Urinary bladder (tissue), 4 donors: ENCODE measurements around the gene NTNG1. TPM values are rescaled to one million over a fixed set of nuclear protein-coding genes. Genes with fewer than 3 reads are reported as not detected.

ENCODE experiments used
- DNase-seq: peaks from one replicate; pipeline ENCODE4 v3.0.0-alpha.2; 2015; ENCODE audit errors: extremely low spot score
- H3K27ac ChIP-seq: one replicate; pipeline ENCODE4 v1.5.1; 2013; ENCODE audit warnings: low read depth, mild to moderate bottlenecking, moderate library complexity
- H3K36me3 ChIP-seq: one replicate; pipeline ENCODE4 v1.6.1; 2013; ENCODE audit warnings: mild to moderate bottlenecking, moderate library complexity; ENCODE audit not compliant: insufficient read depth
- H3K4me1 ChIP-seq: one replicate; pipeline ENCODE4 v1.6.1; 2013; ENCODE audit warnings: mild to moderate bottlenecking, moderate library complexity; ENCODE audit not compliant: insufficient read depth
- H3K4me3 ChIP-seq: one replicate; pipeline ENCODE4 v1.5.1; 2013; ENCODE audit warnings: low read depth, low read length
- WGBS: extraction: QIAGEN DNeasy Blood & Tissue Kit; methylation state at CpG from one replicate; pipeline ENCODE4 v1.1.7; 2013; 5-methylcytosine and 5-hydroxymethylcytosine counted together
- polyA plus RNA-seq: library from polyadenylated mRNA; stranded (reverse); fragments of 200-250 nt; gene quantifications from one replicate; pipeline ENCODE4 v1.2.3, GENCODE V29; 2013
- total RNA-seq: library from RNA; depleted of rRNA; stranded (reverse); fragments of >200 nt; gene quantifications from one replicate; pipeline ENCODE4 v1.2.3, GENCODE V29; 2014
- donor health status: healthy with polysubstance abuse.
- donor health status: healthy.

The NTNG1 gene
- total and polyA plus RNA-seq, 2 donors, result 12.1 to 24.4 TPM

- DNase-seq, result no peak
- Histone ChIP-seq H3K36me3 (no peaks in the 10 kb centered on the region), H3K4me1 (no peaks in the 10 kb centered on the region), H3K27ac (no peak overlapping the region), H3K4me3 (no peak overlapping the region)
- 92% methylated on average over 1 of the region's 1 CpG for WGBS
These were observed 169.1 kb downstream of the NTNG1 start for GRCh38 chr1:107309962-107310361.

GRCh38 chr1:107315652-107316051 lies 174.8 kb downstream of the NTNG1 start:
- 36% methylated on average over 1 of the region's 1 CpG for WGBS
- no peak overlapping the region for H3K27ac ChIP-seq
- no peaks in the 10 kb centered on the region for H3K4me1 ChIP-seq
- no peaks in the 10 kb centered on the region for H3K36me3 ChIP-seq
- no peak for DNase-seq
- H3K4me3 ChIP-seq, result no peak overlapping the region

- H3K36me3 ChIP-seq, result no peaks in the 10 kb centered on the region
- H3K4me1 ChIP-seq, result no peaks in the 10 kb centered on the region
- H3K4me3 ChIP-seq, result no peak overlapping the region
- DNase-seq, result no peak
- WGBS, result 96% methylated on average over 2 of the region's 2 CpGs
- H3K27ac ChIP-seq, result no peak overlapping the region
These were observed 178.1 kb downstream of the NTNG1 start for GRCh38 chr1:107318932-107319331.

- no peak overlapping the region for H3K27ac ChIP-seq
- no peak for DNase-seq
- H3K4me1 ChIP-seq, result no peaks in the 10 kb centered on the region
- H3K36me3 ChIP-seq, result no peaks in the 10 kb centered on the region
- WGBS, result 81% methylated on average over 3 of the region's 3 CpGs
- H3K4me3 ChIP-seq, result no peak overlapping the region
These were observed 182.9 kb downstream of the NTNG1 start for GRCh38 chr1:107323784-107324183.

- DNase-seq, result no peak
- no peak overlapping the region for H3K4me3 ChIP-seq
- H3K36me3 ChIP-seq, result no peaks in the 10 kb centered on the region
- 61% methylated on average over 2 of the region's 2 CpGs for WGBS
- no peaks in the 10 kb centered on the region for H3K4me1 ChIP-seq
- H3K27ac ChIP-seq, result no peak overlapping the region
These were observed 186.1 kb downstream of the NTNG1 start for GRCh38 chr1:107326824-107327445.

- 90% methylated on average over 1 of the region's 1 CpG for WGBS
- Histone ChIP-seq H3K36me3 (no peaks in the 10 kb centered on the region), H3K4me1 (no peaks in the 10 kb centered on the region), H3K27ac (no peak overlapping the region), H3K4me3 (no peak overlapping the region)
- no peak for DNase-seq
These were observed 186.6 kb downstream of the NTNG1 start for GRCh38 chr1:107327446-107327845.

- 95% methylated on average over 5 of the region's 5 CpGs for WGBS
- no peak for DNase-seq
- Histone ChIP-seq H3K27ac (no peak overlapping the region), H3K4me3 (no peak overlapping the region), H3K36me3 (no peaks in the 10 kb centered on the region), H3K4me1 (no peaks in the 10 kb centered on the region)
These were observed 187.2 kb downstream of the NTNG1 start for GRCh38 chr1:107328087-107328486.

GRCh38 chr1:107339775-107340174 lies 198.9 kb downstream of the NTNG1 start:
- H3K36me3 ChIP-seq, result no peaks in the 10 kb centered on the region
- DNase-seq, result no peak
- no peaks in the 10 kb centered on the region for H3K4me1 ChIP-seq
- no peak overlapping the region for H3K27ac ChIP-seq
- H3K4me3 ChIP-seq, result no peak overlapping the region
- 91% methylated on average over 3 of the region's 3 CpGs for WGBS

GRCh38 chr1:107342316-107342715 lies 201.5 kb downstream of the NTNG1 start:
- Histone ChIP-seq H3K4me1 (no peaks in the 10 kb centered on the region), H3K27ac (no peak overlapping the region), H3K4me3 (no peak overlapping the region), H3K36me3 (no peaks in the 10 kb centered on the region)
- DNase-seq, result no peak

- 95% methylated on average over 2 of the region's 2 CpGs for WGBS
These were observed 201.9 kb downstream of the NTNG1 start for GRCh38 chr1:107342768-107343167.

GRCh38 chr1:107343601-107344000 lies 202.8 kb downstream of the NTNG1 start:
- Histone ChIP-seq H3K36me3 (no peaks in the 10 kb centered on the region), H3K4me3 (no peak overlapping the region), H3K27ac (no peak overlapping the region), H3K4me1 (no peaks in the 10 kb centered on the region)
- WGBS, result 95% methylated on average over 5 of the region's 5 CpGs
- DNase-seq, result no peak

More at GRCh38 chr1:107342768-107343167, 201.9 kb downstream of the NTNG1 start:
- Histone ChIP-seq H3K4me3 (no peak overlapping the region), H3K27ac (no peak overlapping the region), H3K36me3 (no peaks in the 10 kb centered on the region), H3K4me1 (no peaks in the 10 kb centered on the region)
- no peak for DNase-seq

- DNase-seq, result no peak
- 50% methylated on average over 1 of the region's 1 CpG for WGBS
- Histone ChIP-seq H3K27ac (no peak overlapping the region), H3K4me3 (no peak overlapping the region), H3K36me3 (no peaks in the 10 kb centered on the region), H3K4me1 (no peaks in the 10 kb centered on the region)
These were observed 203.5 kb downstream of the NTNG1 start for GRCh38 chr1:107344268-107344760.

- no peak for DNase-seq
- Histone ChIP-seq H3K4me3 (no peak overlapping the region), H3K4me1 (no peaks in the 10 kb centered on the region), H3K27ac (no peak overlapping the region), H3K36me3 (no peaks in the 10 kb centered on the region)
- 34% methylated on average over 3 of the region's 3 CpGs for WGBS
These were observed 204.0 kb downstream of the NTNG1 start for GRCh38 chr1:107344836-107345235.

- no peaks in the 10 kb centered on the region for H3K4me1 ChIP-seq
- no peak overlapping the region for H3K4me3 ChIP-seq
- no peaks in the 10 kb centered on the region for H3K36me3 ChIP-seq
- DNase-seq, result no peak
- H3K27ac ChIP-seq, result no peak overlapping the region
These were observed 212.0 kb downstream of the NTNG1 start for GRCh38 chr1:107352850-107353249.

- WGBS, result 19% methylated on average over 1 of the region's 1 CpG
- Histone ChIP-seq H3K4me3 (no peak overlapping the region), H3K27ac (no peak overlapping the region), H3K36me3 (no peaks in the 10 kb centered on the region), H3K4me1 (no peaks in the 10 kb centered on the region)
- DNase-seq, result no peak
These were observed 216.5 kb downstream of the NTNG1 start for GRCh38 chr1:107357376-107357775.
